NCI-H446 treated with DMSO at 0.1 percent for 48 hours (cell line): ENCODE data around the gene SQOR.

Experiments
- DNase-seq: peaks from one replicate; lab custom pipeline; 2025; lab: John Stamatoyannopoulos, UW

SQOR gene

DNA sequence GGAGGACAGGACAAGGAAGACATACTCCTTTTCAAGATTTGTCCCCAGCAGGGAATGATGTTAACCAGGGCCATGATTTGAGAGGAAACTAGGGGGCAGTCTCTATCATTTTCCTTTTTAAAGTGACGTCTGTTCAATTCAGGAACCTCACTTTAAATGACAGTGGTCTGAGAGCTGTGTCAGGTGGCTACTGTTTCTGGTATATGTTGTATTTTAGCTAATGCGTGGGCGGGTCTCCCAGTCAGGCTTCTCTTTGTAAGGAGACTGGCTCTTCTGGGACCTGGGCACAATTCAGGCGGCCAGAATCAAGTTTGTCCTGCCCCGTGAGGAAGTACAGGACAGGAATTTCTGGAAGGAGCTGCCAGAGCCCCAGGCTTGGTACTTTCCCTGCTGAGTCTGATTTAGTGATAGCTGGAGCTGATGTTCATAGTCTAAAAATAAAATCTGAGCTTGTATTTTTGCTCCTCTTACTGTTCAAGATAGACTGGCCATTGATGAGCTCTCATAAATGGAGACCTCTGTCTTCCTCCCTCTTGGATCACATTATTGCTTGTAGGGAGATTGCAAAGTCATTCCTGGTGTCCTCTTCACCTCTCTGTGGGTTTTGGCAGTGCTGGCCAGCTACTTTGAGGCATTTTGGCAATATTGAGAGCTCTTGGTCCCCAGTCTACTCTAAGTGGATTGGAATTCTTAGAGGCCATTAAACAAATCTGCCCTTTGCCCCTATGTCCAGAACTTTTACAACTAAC lies 25.6 kb downstream of the SQOR start:
- no peak for DNase-seq

- no peak for DNase-seq
These were observed 27.5 kb downstream of the SQOR start for GRCh38 chr15:45662375-45662774.

DNA sequence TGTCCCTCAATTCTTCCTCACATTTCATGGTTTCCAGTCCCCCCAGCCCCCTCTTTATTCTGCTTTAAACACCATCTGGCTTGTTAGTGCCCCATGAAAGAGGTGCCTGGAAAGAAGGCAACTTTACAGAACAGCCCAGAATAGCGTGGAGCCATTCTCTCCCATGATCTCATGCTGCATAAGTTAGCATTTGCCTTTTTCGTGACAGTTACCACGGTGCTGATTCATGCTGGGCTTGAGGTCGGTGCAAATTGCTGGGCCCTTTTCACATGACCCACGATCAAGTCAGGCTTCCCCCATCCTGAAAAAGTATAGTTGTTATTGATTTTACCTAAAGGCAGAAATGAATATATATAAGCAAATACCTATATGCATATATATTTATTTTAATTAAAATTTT lies 29.6 kb downstream of the SQOR start:
- no peak for DNase-seq

DNA sequence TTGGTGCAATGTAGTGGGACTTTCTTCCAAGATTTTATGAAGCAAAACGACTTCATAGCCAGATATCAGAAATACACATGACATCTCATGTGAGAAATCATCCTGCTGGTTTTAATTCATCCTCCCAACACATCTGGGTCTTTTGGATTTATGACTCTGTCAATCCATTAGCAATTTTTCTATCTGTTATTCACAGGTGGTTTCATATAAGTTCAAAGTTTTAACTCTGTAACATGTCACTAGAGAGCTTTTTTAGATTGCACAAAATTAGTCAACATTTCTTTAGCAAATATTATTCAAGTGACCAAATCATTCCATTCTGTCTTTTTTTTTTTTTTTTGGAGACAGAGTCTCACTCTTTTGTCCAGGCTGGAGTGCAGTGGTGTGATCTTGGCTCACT lies 30.4 kb downstream of the SQOR start:
- no peak for DNase-seq

DNA sequence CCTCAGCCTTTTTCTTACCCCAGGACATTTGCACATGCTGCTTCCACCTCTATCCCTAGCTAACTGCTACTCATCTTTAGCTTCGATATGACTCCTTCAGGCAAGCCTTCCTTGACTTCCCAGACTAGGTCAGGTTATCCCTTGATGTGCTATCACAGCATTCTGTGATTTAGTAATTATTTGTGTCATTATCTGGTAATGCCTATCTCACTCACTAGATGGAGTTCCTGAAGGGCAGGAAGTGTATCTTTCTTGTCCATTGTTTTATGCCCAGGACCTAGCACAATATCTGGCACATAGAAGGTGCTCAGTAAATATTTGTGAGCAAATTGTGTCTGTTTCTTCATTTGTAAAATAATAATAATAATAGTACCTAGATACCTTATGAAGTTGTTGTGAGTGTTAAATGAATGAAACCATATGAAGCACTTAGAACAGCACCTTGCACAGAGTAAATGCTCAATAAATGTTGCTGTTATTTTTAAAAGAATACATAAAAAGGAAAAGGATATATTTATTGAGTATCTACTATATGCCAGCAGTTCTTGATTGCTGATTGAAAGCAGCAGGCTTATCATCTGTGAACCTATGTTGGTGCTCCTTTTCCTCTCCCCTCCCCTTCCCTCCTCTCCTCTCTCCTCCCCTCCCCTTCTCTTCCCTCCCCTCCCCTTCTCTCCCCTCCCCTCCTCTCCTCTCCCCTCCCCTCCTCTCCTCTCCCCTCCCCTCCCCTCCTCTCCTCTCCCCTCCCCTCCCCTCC lies 31.5 kb downstream of the SQOR start:
- DNase-seq: no peak

DNA sequence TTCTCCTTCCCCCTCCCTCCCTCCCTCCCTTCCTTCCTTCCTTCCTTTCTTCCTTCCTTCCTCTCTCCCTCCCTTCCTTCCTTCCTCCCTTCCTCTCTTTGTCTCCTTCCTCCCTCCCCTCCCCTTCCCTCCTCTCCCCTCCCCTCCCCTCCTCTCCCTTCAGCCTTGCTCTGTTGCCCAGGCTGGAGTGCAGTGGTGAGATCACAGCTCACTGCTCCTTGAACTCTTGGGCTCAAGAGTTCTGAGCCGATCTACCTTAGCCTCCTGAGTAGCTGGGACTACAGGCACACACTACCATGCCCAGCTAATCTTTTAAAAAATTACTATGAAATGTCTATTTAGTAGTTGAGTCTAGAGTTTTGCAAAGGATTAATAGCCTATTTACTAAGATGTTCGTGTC lies 32.2 kb downstream of the SQOR start:
- DNase-seq: no peak

DNA sequence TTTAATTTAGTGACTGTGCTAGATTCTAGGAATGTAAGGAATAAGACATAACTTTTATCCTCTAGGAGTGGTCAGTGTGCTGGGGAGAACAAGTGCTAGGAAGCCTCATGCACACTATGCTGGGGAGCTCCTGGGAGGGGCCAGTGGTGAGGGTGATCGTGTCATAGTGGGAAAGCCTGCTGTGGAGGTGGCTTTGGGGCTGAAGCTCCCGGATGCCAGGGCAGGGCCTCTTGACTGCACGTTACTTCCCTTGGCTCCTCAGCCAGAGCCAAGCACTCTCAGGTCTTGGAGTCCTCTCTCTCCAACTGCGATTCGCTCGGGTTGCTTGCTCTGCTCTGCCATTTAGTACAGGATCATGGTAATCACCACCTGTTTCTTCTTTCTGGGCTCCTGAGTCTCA lies 33.6 kb downstream of the SQOR start:
- no peak for DNase-seq

DNA sequence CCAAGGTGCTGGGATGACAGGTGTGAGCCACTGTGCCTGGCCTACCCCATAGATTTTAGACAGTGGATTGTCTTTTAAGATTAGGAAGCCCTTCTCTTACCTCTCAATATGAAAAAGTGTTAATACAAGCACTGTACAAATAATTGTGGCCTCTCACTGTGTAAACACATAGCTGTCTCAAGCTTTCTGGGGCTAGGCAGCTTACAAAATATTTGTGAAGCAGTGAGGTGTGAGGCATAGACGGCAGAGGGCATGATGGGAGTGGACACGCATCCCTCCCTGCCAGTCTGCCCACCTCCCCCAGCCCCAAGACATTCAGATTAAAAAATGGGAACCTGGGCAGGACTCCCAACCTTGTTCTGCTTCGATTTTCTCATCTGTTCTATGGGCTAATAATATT lies 34.6 kb downstream of the SQOR start:
- no peak for DNase-seq

GRCh38 chr15:45670091-45670490 lies 35.3 kb downstream of the SQOR start:
- DNase-seq: no peak

DNA sequence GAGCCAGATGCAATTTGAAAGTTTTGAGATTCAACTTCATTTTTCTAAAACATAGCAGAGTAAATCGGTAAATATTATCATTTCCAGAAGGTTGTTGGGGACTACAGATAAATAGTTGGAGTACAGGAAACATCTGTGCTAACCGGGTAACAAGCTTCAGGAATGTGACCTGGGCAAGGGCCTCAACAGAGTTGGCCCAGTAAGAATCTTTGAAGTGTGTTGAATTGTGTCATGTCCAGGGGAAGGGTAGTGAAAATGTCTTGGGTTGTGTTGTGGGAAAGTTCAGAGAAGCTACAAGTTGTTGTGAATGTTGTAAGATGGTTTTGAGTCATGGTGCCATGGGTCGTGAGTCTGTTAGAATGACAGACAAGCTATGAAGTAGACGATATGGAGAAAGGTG lies 35.7 kb downstream of the SQOR start:
- DNase-seq: no peak

- no peak for DNase-seq
These were observed 39.8 kb downstream of the SQOR start for GRCh38 chr15:45674677-45675076.

DNA sequence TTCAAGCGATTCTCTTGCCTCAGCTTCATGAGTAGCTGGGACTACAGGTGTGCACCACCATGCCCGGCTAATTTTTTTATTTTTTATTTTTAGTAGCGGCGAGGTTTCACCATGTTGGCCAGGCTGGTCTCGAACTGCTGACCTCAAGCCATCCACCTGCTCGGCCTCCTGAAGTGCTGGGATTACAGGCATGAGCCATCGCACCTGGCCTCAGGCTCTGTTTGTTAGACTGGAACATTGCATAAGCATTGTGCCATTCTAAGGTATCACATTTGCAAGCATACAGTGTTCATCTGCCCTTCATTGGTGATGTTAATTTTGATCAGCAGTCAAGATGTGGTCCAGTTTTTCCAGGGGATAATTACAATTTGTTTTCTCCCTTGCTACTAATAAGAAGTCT lies 43.0 kb downstream of the SQOR start:
- no peak for DNase-seq

DNA sequence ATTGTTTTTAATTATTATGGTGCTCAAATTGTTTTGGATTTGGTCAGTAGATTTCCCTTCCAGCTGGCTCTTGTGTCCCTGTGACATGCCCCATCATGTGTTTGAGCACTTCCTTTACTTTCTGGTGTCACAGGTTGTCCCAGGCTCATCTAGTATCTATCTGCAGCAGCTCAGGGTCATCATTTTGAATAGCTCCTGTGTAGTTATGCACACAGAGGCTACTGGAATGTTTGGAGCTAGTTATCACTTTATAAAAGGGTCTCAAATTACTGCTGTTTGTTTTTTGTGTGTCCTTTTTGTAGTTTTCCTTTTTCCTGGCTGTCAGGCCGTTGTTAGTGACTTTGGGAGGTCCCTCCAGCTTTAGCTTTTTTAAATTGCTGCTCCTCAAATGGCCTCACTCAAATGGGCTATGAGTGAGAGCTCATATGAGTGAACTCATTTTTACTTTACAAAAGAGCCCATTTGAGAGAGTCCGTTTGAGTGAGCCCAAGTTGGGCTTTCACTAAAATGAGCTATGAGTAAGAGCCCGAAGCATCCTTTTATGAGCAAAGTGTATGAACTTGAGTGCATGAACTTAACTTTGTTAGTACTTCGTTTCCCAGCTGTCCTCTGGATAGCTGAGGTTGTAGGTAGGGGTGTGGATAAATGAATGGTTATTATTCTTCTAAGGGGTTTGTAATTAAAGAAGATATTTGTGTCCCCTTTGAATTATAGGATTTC lies 43.8 kb downstream of the SQOR start:
- no peak for DNase-seq

GRCh38 chr15:45684533-45684932 lies 49.7 kb downstream of the SQOR start:
- no peak for DNase-seq

- no peak for DNase-seq
These were observed 54.8 kb downstream of the SQOR start for GRCh38 chr15:45689616-45690015.

GRCh38 chr15:45690581-45691260 lies 55.9 kb downstream of the SQOR start:
- no peak for DNase-seq

- DNase-seq: no peak
These were observed 66.3 kb downstream of the SQOR start for GRCh38 chr15:45701108-45701507.

GRCh38 chr15:45702041-45702440 lies 67.2 kb downstream of the SQOR start:
- no peak for DNase-seq

DNA sequence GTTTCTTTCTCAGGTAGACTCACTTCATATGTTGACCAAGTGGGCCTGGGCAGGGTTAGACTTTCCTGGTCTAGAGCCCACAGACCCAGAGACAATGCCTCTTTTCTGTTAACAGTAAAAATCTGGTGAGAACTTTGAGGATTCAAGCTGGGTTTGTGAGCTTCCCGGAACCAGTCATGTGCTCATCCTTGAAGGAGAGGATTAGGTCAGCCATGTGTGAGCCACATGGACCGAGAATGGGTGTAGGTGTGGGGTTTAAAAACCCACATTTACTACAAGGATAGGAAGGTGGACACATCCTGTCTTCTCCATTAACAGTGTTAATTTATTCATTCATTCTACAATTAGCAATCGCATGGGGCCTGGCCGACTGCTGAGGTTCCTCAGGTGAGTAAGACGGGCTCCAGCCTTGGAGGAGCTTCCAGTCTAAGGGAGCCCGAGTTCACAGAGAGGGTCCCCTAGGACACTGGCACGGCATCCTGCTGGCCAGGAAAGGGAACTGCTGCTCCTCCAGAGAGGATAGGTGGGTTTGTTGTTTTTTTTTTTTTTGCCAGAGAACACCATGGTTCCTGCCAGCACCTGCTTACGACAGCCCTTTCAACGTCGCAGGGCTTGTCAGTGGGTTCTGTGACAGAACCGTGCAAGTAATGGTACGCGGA lies 69.0 kb downstream of the SQOR start:
- no peak for DNase-seq

GRCh38 chr15:45704329-45705249 lies 69.8 kb downstream of the SQOR start:
- no peak for DNase-seq
